ENCODE measurements around the gene TSPAN4. TPM values are rescaled to one million over a fixed set of nuclear protein-coding genes. Genes with fewer than 3 reads are reported as not detected.

The TSPAN4 gene
- total and polyA plus RNA-seq, 11 donors: 22.7 to 93.0 (median 31.3) TPM

DNA sequence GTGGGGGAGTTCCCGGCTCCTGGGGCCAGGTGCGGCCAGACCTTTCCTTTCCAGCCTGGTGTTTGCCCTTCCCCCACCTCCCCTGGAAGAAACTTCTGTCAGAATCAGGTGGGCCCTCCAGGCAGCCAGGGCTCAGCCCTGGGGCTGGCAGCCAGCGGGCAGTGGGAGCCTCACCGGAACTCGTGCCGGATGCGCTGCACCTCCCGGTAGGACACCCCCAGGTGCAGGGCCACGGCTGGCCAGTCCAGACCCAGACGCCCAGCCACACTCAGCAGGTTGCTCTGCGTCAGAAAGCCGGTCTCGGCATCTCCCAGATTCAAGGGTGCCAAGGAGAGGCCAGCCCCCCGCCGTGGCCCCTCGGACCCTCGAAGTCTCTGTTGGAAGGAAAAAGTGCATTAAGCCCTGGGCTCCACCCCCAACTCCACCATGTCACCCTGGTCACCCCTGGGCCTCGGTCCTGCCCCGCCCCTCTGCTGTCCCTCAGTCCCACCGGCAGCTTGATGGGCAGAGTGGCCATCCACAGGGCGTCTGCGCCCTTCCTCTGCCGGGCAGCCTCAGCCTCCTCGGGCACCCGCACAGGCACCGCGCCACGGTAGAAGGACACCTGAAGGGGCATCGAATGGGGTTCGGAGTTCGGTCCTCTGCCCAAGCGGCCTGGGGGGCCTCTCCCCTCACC, 42.9 kb upstream of the TSPAN4 start:
- ATAC-seq (no peak), DNase-seq (no peak)
- Histone ChIP-seq H3K27ac (no peak overlapping the region), H3K36me3 (peaks cover 0 to 38% (median 9%) of the 10 kb centered on the region in 9 donors), H3K27me3 (no peaks in the 10 kb centered on the region), H3K4me3 (no peak overlapping the region), H3K9me3 (no peaks in the 10 kb centered on the region), H3K4me1 (peaks cover 10 to 51% (median 35%) of the 10 kb centered on the region in 12 donors)
- intact Hi-C loops (cut with DNase I): loop anchor here in 2 of 10 donors (5.0 to 10.0 kb wide), 3 partner anchors 65 to 445 kb away; partner anchors contain the start of gene CHID1 (in 1 of the 2)
- no peak for TF ChIP-seq POLR2A (IDR thresholded peaks at IDR 0.05)
- TF ChIP-seq, protein P1, sequence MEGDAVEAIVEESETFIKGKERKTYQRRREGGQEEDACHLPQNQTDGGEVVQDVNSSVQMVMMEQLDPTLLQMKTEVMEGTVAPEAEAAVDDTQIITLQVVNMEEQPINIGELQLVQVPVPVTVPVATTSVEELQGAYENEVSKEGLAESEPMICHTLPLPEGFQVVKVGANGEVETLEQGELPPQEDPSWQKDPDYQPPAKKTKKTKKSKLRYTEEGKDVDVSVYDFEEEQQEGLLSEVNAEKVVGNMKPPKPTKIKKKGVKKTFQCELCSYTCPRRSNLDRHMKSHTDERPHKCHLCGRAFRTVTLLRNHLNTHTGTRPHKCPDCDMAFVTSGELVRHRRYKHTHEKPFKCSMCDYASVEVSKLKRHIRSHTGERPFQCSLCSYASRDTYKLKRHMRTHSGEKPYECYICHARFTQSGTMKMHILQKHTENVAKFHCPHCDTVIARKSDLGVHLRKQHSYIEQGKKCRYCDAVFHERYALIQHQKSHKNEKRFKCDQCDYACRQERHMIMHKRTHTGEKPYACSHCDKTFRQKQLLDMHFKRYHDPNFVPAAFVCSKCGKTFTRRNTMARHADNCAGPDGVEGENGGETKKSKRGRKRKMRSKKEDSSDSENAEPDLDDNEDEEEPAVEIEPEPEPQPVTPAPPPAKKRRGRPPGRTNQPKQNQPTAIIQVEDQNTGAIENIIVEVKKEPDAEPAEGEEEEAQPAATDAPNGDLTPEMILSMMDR (IDR thresholded peaks at IDR 0.05): no peak
- WGBS, 4 donors: 94 to 97% (median 94%) methylated on average over 25 to 32 of the region's 32 CpGs

- no peak for ATAC-seq
- H3K27me3 ChIP-seq: no peaks in the 10 kb centered on the region
- 92 to 96% (median 96%) methylated on average over 18 to 30 of the region's 30 CpGs for WGBS, 4 donors
- DNase-seq: no peak
- peaks cover 10 to 49% (median 35%) of the 10 kb centered on the region in 12 donors for H3K4me1 ChIP-seq
- H3K4me3 ChIP-seq: no peak overlapping the region
- intact Hi-C loops (cut with DNase I): loop anchor here in 1 of 10 donors (10.0 kb wide), 1 partner anchor 446 kb away; no protein-coding TSS in a partner anchor
- H3K36me3 ChIP-seq: peaks cover 0 to 38% (median 9%) of the 10 kb centered on the region in 9 donors
- H3K27ac ChIP-seq: no peak overlapping the region
- H3K9me3 ChIP-seq: no peaks in the 10 kb centered on the region
- no peak for TF ChIP-seq POLR2A (IDR thresholded peaks at IDR 0.05)
- TF ChIP-seq, protein P1 (IDR thresholded peaks at IDR 0.05): no peak
Observed at GRCh38 chr11:800473-800872, 42.2 kb upstream of the TSPAN4 start.

DNA sequence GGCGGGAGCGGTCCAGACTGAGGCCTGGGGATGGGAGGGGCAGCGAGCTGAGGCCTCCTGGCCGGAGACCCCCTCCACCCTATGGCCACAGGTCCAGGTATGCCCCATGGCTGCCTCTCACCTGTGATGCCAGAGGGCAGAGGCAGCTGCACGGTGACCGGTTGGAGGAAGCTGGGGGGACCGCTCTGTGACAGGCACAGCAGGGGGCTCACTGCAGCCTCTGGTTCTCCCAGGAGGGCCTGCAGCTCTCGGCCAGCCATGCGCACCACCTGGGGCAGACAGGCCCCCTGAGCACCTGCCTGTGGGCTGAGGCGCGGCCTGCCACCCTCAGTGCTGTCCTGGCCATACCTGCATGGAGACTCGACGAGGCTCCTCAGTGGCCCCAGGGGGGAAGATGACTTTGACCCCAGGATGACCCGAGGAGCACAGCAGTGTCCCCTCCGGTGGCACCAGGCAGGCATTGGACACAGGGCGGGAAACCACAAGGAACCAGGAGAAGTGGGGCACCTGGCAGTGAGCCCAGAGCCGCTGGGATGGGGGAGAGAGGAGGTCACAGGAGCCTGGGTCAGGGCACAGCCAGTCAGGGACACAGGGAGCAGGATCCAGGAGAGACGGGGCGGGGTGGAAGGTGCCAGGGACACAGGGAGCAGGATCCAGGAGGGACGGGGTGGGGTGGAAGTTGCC, 41.4 kb upstream of the TSPAN4 start:
- H3K36me3 ChIP-seq: peaks cover 0 to 38% (median 9%) of the 10 kb centered on the region in 9 donors
- no peaks in the 10 kb centered on the region for H3K9me3 ChIP-seq
- H3K4me1 ChIP-seq: peaks cover 10 to 49% (median 33%) of the 10 kb centered on the region in 12 donors
- no peaks in the 10 kb centered on the region for H3K27me3 ChIP-seq
- 91 to 95% (median 93%) methylated on average over 10 to 20 of the region's 20 CpGs for WGBS, 4 donors
- intact Hi-C loops (cut with DNase I): loop anchor here in 1 of 10 donors (10.0 kb wide), 1 partner anchor 446 kb away; no protein-coding TSS in a partner anchor
- ATAC-seq (no peak), DNase-seq (no peak)
- TF ChIP-seq, protein P1 (IDR thresholded peaks at IDR 0.05): no peak
- no peak for TF ChIP-seq POLR2A (IDR thresholded peaks at IDR 0.05)
- H3K4me3 ChIP-seq: no peak overlapping the region
- no peak overlapping the region for H3K27ac ChIP-seq

GRCh38 chr11:802018-802617, 40.5 kb upstream of the TSPAN4 start:
- TF ChIP-seq POLR2A (IDR thresholded peaks at IDR 0.05): no peak
- TF ChIP-seq, protein P1 (IDR thresholded peaks at IDR 0.05): no peak
- WGBS, 4 donors: 94 to 98% (median 97%) methylated on average over 11 to 21 of the region's 21 CpGs
- peaks cover 4 to 42% (median 24%) of the 10 kb centered on the region in 12 donors for H3K4me1 ChIP-seq
- H3K9me3 ChIP-seq: no peaks in the 10 kb centered on the region
- H3K27me3 ChIP-seq: no peaks in the 10 kb centered on the region
- no peak for DNase-seq
- no peak for ATAC-seq
- intact Hi-C loops (cut with DNase I): loop anchor here in 1 of 10 donors (10.0 kb wide), 1 partner anchor 447 kb away; no protein-coding TSS in a partner anchor
- H3K36me3 ChIP-seq: peaks cover 0 to 38% (median 9%) of the 10 kb centered on the region in 9 donors
- H3K27ac ChIP-seq: no peak overlapping the region
- H3K4me3 ChIP-seq: no peak overlapping the region

All from heart left ventricle (tissue), 16 donors.